Neural progenitor cell (in vitro differentiated cells): ENCODE data around the gene ALDH1L1. TPM values are rescaled to one million over a fixed set of nuclear protein-coding genes. Genes with fewer than 3 reads are reported as not detected.

Source experiments
- DNase-seq: peaks from one replicate; pipeline ENCODE4 v3.0.0-alpha.2; 2016; ENCODE audit warnings: low spot score
- H2AFZ ChIP-seq: fragments of 200-600 bp; sonication (generic); replicated peaks from 2 replicates; pipeline ENCODE4 v1.6.1; 2016; ENCODE audit warnings: antibody characterized with exemption
- H3F3A ChIP-seq: fragments of 200-600 bp; sonication (generic); 2 replicates; pipeline ENCODE4 v1.6.1; 2016; ENCODE audit warnings: antibody characterized with exemption, low read depth
- H3K27ac ChIP-seq: fragments of 200-600 bp; sonication (generic); 2 replicates; pipeline ENCODE4 v1.5.1; 2016; ENCODE audit warnings: mild to moderate bottlenecking
- H3K27me3 ChIP-seq: fragments of 200-600 bp; sonication (generic); 2 replicates; pipeline ENCODE4 v1.6.1; 2016; ENCODE audit warnings: mild to moderate bottlenecking, moderate library complexity
- H3K36me3 ChIP-seq: fragments of 200-600 bp; sonication (generic); 2 replicates; pipeline ENCODE4 v1.5.1; 2016
- H3K4me1 ChIP-seq: fragments of 200-600 bp; sonication (generic); 2 replicates; pipeline ENCODE4 v1.6.1; 2016; ENCODE audit warnings: mixed run types
- H3K4me2 ChIP-seq: fragments of 200-600 bp; sonication (generic); 2 replicates; pipeline ENCODE4 v1.6.1; 2016
- H3K4me3 ChIP-seq: fragments of 200-600 bp; sonication (generic); 2 replicates; pipeline ENCODE4 v1.5.1; 2016
- H3K79me2 ChIP-seq: fragments of 200-600 bp; sonication (generic); 2 replicates; pipeline ENCODE4 v1.6.1; 2016; ENCODE audit warnings: low read depth
- H3K9ac ChIP-seq: fragments of 200-600 bp; sonication (generic); 2 replicates; pipeline ENCODE4 v1.6.1; 2016
- H3K9me3 ChIP-seq: fragments of 200-600 bp; sonication (generic); 2 replicates; pipeline ENCODE4 v1.5.1; 2016; ENCODE audit warnings: low read depth
- H4K20me1 ChIP-seq: fragments of 200-600 bp; sonication (generic); 2 replicates; pipeline ENCODE4 v1.6.1; 2016; ENCODE audit warnings: low read depth
- H3K27ac Mint-ChIP-seq: 3 replicates; pipeline ENCODE4 v1.8.0; 2021; ENCODE audit warnings: mixed read lengths
- H3K27me3 Mint-ChIP-seq: 2 replicates; pipeline ENCODE4 v1.8.0; 2022; ENCODE audit warnings: low read depth, mild to moderate bottlenecking, inconsistent platforms, moderate library complexity, mixed read lengths; ENCODE audit not compliant: insufficient read depth
- H3K36me3 Mint-ChIP-seq: 3 replicates; pipeline ENCODE4 v1.8.0; 2021; ENCODE audit warnings: mixed read lengths
- H3K4me1 Mint-ChIP-seq: 3 replicates; pipeline ENCODE4 v1.8.0; 2021; ENCODE audit warnings: mixed read lengths
- H3K4me3 Mint-ChIP-seq: 3 replicates; pipeline ENCODE4 v1.8.0; 2021; ENCODE audit warnings: mild to moderate bottlenecking, moderate library complexity, mixed read lengths
- H3K9me3 Mint-ChIP-seq: 3 replicates; pipeline ENCODE4 v1.8.0; 2020; ENCODE audit warnings: mixed read lengths
- CTCF ChIP-seq: fragments of 200-600 bp; sonication (generic); IDR thresholded peaks from 2 replicates; pipeline ENCODE4 v1.5.1; 2017; ENCODE audit warnings: antibody characterized with exemption, mild to moderate bottlenecking
- EZH2 ChIP-seq: fragments of 200-600 bp; sonication (generic); IDR thresholded peaks from 2 replicates; pipeline ENCODE4 v1.6.1; 2017; ENCODE audit warnings: antibody characterized with exemption, mild to moderate bottlenecking, moderate library complexity
- EZH2phosphoT487 ChIP-seq: fragments of 200-600 bp; sonication (generic); IDR thresholded peaks from 2 replicates; pipeline ENCODE4 v1.6.1; 2017; ENCODE audit warnings: antibody characterized with exemption
- total RNA-seq: library from RNA; depleted of rRNA; stranded (reverse); fragments of >200 nt; gene quantifications from 2 replicates; pipeline ENCODE4 v1.2.3, GENCODE V29; 2015; ENCODE audit warnings: low replicate concordance

Gene ALDH1L1
- total RNA-seq, 1 donor from 2014 or later, result 0.60 TPM

- Histone ChIP-seq H3K4me3 (no peak overlapping the region), H3K79me2 (no peaks in the 10 kb centered on the region), H3K4me1 (no peaks in the 10 kb centered on the region), H2AFZ (no peak overlapping the region), H3K9me3 (no peaks in the 10 kb centered on the region), H3K36me3 (no peaks in the 10 kb centered on the region), H4K20me1 (no peaks in the 10 kb centered on the region), H3K4me2 (no peak overlapping the region), H3K27me3 (no peaks in the 10 kb centered on the region), H3K27ac (no peak overlapping the region), H3K9ac (no peak overlapping the region), H3F3A (no peaks in the 10 kb centered on the region)
- no peak for DNase-seq
- H3K4me3 Mint-ChIP-seq, result no peak overlapping the region
- no peak for TF ChIP-seq EZH2phosphoT487
- TF ChIP-seq CTCF, result no peak
- no peak for TF ChIP-seq EZH2
- peaks cover 1% of the 10 kb centered on the region for H3K36me3 Mint-ChIP-seq
- peaks cover 25% of the 10 kb centered on the region for H3K4me1 Mint-ChIP-seq
- H3K27ac Mint-ChIP-seq, result no peak overlapping the region
- no peaks in the 10 kb centered on the region for H3K9me3 Mint-ChIP-seq
- H3K27me3 Mint-ChIP-seq, result peaks cover 25% of the 10 kb centered on the region
These were observed 70.5 kb downstream of the ALDH1L1 start for GRCh38 chr3:126109880-126110235.

GRCh38 chr3:126109146-126109879 lies 71.1 kb downstream of the ALDH1L1 start:
- no peaks in the 10 kb centered on the region for H3K36me3 ChIP-seq
- peak overlapping the region; percentile 37 for H3K27ac Mint-ChIP-seq
- peaks cover 1% of the 10 kb centered on the region for H3K36me3 Mint-ChIP-seq
- DNase-seq, result no peak
- H3K27me3 Mint-ChIP-seq, result peaks cover 25% of the 10 kb centered on the region
- H3K4me1 Mint-ChIP-seq, result peaks cover 25% of the 10 kb centered on the region
- H3K4me3 Mint-ChIP-seq, result no peak overlapping the region
- TF ChIP-seq EZH2, result no peak
- no peak overlapping the region for H2AFZ ChIP-seq
- no peaks in the 10 kb centered on the region for H3F3A ChIP-seq
- no peaks in the 10 kb centered on the region for H3K4me1 ChIP-seq
- no peak overlapping the region for H3K4me3 ChIP-seq
- no peaks in the 10 kb centered on the region for H3K9me3 Mint-ChIP-seq
- H3K4me2 ChIP-seq, result no peak overlapping the region
- no peaks in the 10 kb centered on the region for H4K20me1 ChIP-seq
- no peaks in the 10 kb centered on the region for H3K79me2 ChIP-seq
- H3K27ac ChIP-seq, result no peak overlapping the region
- H3K27me3 ChIP-seq, result no peaks in the 10 kb centered on the region
- H3K9me3 ChIP-seq, result no peaks in the 10 kb centered on the region
- H3K9ac ChIP-seq, result no peak overlapping the region

GRCh38 chr3:126108676-126109050 lies 71.7 kb downstream of the ALDH1L1 start:
- H3K27ac Mint-ChIP-seq, result peak overlapping the region; percentile 81
- H3K9me3 Mint-ChIP-seq, result no peaks in the 10 kb centered on the region
- no peak for TF ChIP-seq CTCF
- no peak for TF ChIP-seq EZH2
- TF ChIP-seq EZH2phosphoT487, result no peak
- no peaks in the 10 kb centered on the region for H3F3A ChIP-seq
- no peaks in the 10 kb centered on the region for H3K36me3 ChIP-seq
- no peak for DNase-seq
- peaks cover 1% of the 10 kb centered on the region for H3K36me3 Mint-ChIP-seq
- H3K9ac ChIP-seq, result no peak overlapping the region
- H3K4me2 ChIP-seq, result no peak overlapping the region
- H3K4me1 ChIP-seq, result no peaks in the 10 kb centered on the region
- no peaks in the 10 kb centered on the region for H3K9me3 ChIP-seq
- H3K79me2 ChIP-seq, result no peaks in the 10 kb centered on the region
- H3K27me3 ChIP-seq, result no peaks in the 10 kb centered on the region
- H4K20me1 ChIP-seq, result no peaks in the 10 kb centered on the region
- no peak overlapping the region for H3K4me3 ChIP-seq
- no peak overlapping the region for H3K27ac ChIP-seq
- H3K4me1 Mint-ChIP-seq, result peaks cover 25% of the 10 kb centered on the region
- no peak overlapping the region for H2AFZ ChIP-seq
- H3K4me3 Mint-ChIP-seq, result peak overlapping the region; percentile 57
- peaks cover 25% of the 10 kb centered on the region for H3K27me3 Mint-ChIP-seq

- no peaks in the 10 kb centered on the region for H4K20me1 ChIP-seq
- Mint-ChIP-seq H3K9me3 (no peaks in the 10 kb centered on the region), H3K27me3 (peaks cover 25% of the 10 kb centered on the region), H3K27ac (peak overlapping the region; percentile 26), H3K4me1 (peaks cover 25% of the 10 kb centered on the region), H3K4me3 (peak overlapping the region; percentile 57), H3K36me3 (peaks cover 1% of the 10 kb centered on the region)
- H3K9ac ChIP-seq, result no peak overlapping the region
- H3K4me1 ChIP-seq, result no peaks in the 10 kb centered on the region
- no peaks in the 10 kb centered on the region for H3F3A ChIP-seq
- DNase-seq, result no peak
- H3K36me3 ChIP-seq, result no peaks in the 10 kb centered on the region
- TF ChIP-seq EZH2phosphoT487 (no peak), CTCF (no peak), EZH2 (no peak)
- H3K4me2 ChIP-seq, result no peak overlapping the region
- no peaks in the 10 kb centered on the region for H3K79me2 ChIP-seq
- no peak overlapping the region for H3K27ac ChIP-seq
- H3K4me3 ChIP-seq, result no peak overlapping the region
- H2AFZ ChIP-seq, result no peak overlapping the region
- no peaks in the 10 kb centered on the region for H3K9me3 ChIP-seq
- H3K27me3 ChIP-seq, result no peaks in the 10 kb centered on the region
These were observed 72.3 kb downstream of the ALDH1L1 start for GRCh38 chr3:126107957-126108675.
